ENCODE data around the gene TRA2A.

The TRA2A gene

GRCh38 chr7:23531794-23532489 lies at the start of gene TRA2A:
Gene TRA2A, minus strand, starts transcription at chr7:23531981. Its CDS starts 157 bp downstream, at chr7:23531824.
- in situ Hi-C loops (cut with HindIII; ENCODE audit: low sequenced_read_pairs) = no loop called here
- no peak for TF ChIP-seq CTCF (IDR thresholded peaks at IDR 0.05; ENCODE audit: low read depth, low read length)
- peak; percentile 95 for DNase-seq (ENCODE audit: low read depth, low spot score)
- peak within 1 kb of the TSS; percentile 100 for H3K4me3 ChIP-seq (ENCODE audit: low read depth, low read length)

- DNase-seq (ENCODE audit: low read depth, low spot score) = peak; percentile 80
- H3K4me3 ChIP-seq (ENCODE audit: low read depth, low read length) = no peak overlapping the region
- in situ Hi-C loops (cut with HindIII; ENCODE audit: low sequenced_read_pairs) = no loop called here
- TF ChIP-seq CTCF (IDR thresholded peaks at IDR 0.05; ENCODE audit: low read depth, low read length) = peak; percentile 86
Observed at GRCh38 chr7:23570592-23571200, 38.9 kb upstream of the TRA2A start.

- DNase-seq (ENCODE audit: low read depth, low spot score) = no peak
- H3K4me3 ChIP-seq (ENCODE audit: low read depth, low read length) = no peak overlapping the region
- TF ChIP-seq CTCF (IDR thresholded peaks at IDR 0.05; ENCODE audit: low read depth, low read length) = no peak
- in situ Hi-C loops (cut with HindIII; ENCODE audit: low sequenced_read_pairs) = no loop called here
Observed at GRCh38 chr7:23558303-23558702, 26.5 kb upstream of the TRA2A start.

GRCh38 chr7:23547662-23548061 lies 15.9 kb upstream of the TRA2A start:
- no peak for TF ChIP-seq CTCF (IDR thresholded peaks at IDR 0.05; ENCODE audit: low read depth, low read length)
- DNase-seq (ENCODE audit: low read depth, low spot score) = no peak
- H3K4me3 ChIP-seq (ENCODE audit: low read depth, low read length) = no peak overlapping the region
- in situ Hi-C loops (cut with HindIII; ENCODE audit: low sequenced_read_pairs) = no loop called here

- DNase-seq (ENCODE audit: low read depth, low spot score) = peak; percentile 93
- TF ChIP-seq CTCF (IDR thresholded peaks at IDR 0.05; ENCODE audit: low read depth, low read length) = peak; percentile 89
- no peak overlapping the region for H3K4me3 ChIP-seq (ENCODE audit: low read depth, low read length)
- in situ Hi-C loops (cut with HindIII; ENCODE audit: low sequenced_read_pairs) = no loop called here
Observed at GRCh38 chr7:23546897-23547572, 15.3 kb upstream of the TRA2A start.

- no peak for DNase-seq (ENCODE audit: low read depth, low spot score)
- TF ChIP-seq CTCF (IDR thresholded peaks at IDR 0.05; ENCODE audit: low read depth, low read length) = no peak
- in situ Hi-C loops (cut with HindIII; ENCODE audit: low sequenced_read_pairs) = no loop called here
- no peak overlapping the region for H3K4me3 ChIP-seq (ENCODE audit: low read depth, low read length)
Observed at GRCh38 chr7:23545493-23545892, 13.7 kb upstream of the TRA2A start.

All from astrocyte of the spinal cord (primary cell).